Osteoblast (primary cell): ENCODE data around the gene KRTAP10-2. TPM values are rescaled to one million over a fixed set of nuclear protein-coding genes. Genes with fewer than 3 reads are reported as not detected.

Experiments used
- DNase-seq: peaks from one replicate; pipeline ENCODE4 v3.0.0; 2011; ENCODE audit warnings: low spot score, mixed read lengths; ENCODE audit not compliant: insufficient read length; ENCODE audit errors: missing footprints
- H2AFZ ChIP-seq: 2 replicates; pipeline ENCODE4 v1.6.0; 2011; ENCODE audit warnings: mild to moderate bottlenecking, low read length
- H3K27ac ChIP-seq: 2 replicates; pipeline ENCODE4 v1.5.1; 2011; ENCODE audit warnings: mild to moderate bottlenecking, low read depth, low read length, moderate library complexity
- H3K27me3 ChIP-seq: 2 replicates; pipeline ENCODE4 v1.6.0; 2012; ENCODE audit warnings: mild to moderate bottlenecking, control low read depth, inconsistent platforms, low read length, moderate library complexity; ENCODE audit not compliant: insufficient read depth
- H3K36me3 ChIP-seq: 2 replicates; pipeline ENCODE4 v1.5.1; 2011; ENCODE audit warnings: mild to moderate bottlenecking, low read length, control low read depth, moderate library complexity; ENCODE audit not compliant: insufficient read depth
- H3K4me1 ChIP-seq: 2 replicates; pipeline ENCODE4 v1.5.1; 2011; ENCODE audit warnings: mild to moderate bottlenecking, low read length, control low read depth, moderate library complexity; ENCODE audit not compliant: insufficient read depth
- H3K4me2 ChIP-seq: 2 replicates; pipeline ENCODE4 v1.6.0; 2011; ENCODE audit warnings: mild to moderate bottlenecking, low read length; ENCODE audit not compliant: insufficient read depth
- H3K4me3 ChIP-seq: fragments of 200-600 bp; sonication (generic); 3 replicates; pipeline ENCODE4 v1.5.1; 2012; ENCODE audit warnings: mild to moderate bottlenecking, low read length, inconsistent platforms; ENCODE audit not compliant: insufficient read depth
- H3K79me2 ChIP-seq: 2 replicates; pipeline ENCODE4 v1.6.0; 2012; ENCODE audit warnings: mild to moderate bottlenecking, low read length, control low read depth, inconsistent platforms; ENCODE audit not compliant: insufficient read depth
- H3K9me3 ChIP-seq: 2 replicates; pipeline ENCODE4 v1.5.1; 2011; ENCODE audit warnings: low read depth, low read length, control low read depth
- H4K20me1 ChIP-seq: 2 replicates; pipeline ENCODE4 v1.6.0; 2012; ENCODE audit warnings: mild to moderate bottlenecking, low read length, control low read depth; ENCODE audit not compliant: insufficient read depth
- CTCF ChIP-seq: IDR thresholded peaks from 2 replicates; pipeline ENCODE4 v1.5.1; 2011; ENCODE audit warnings: mild to moderate bottlenecking, low read depth, low read length, moderate library complexity; ENCODE audit errors: extremely low read depth
- total RNA-seq: library from RNA; depleted of rRNA; stranded (reverse); fragments of >200 nt; gene quantifications from 2 replicates; pipeline ENCODE4 v1.2.3, GENCODE V29; 2012

KRTAP10-2 gene
- total RNA-seq, 1 donor: not detected

- no peaks in the 10 kb centered on the region for H3K79me2 ChIP-seq
- no peak for TF ChIP-seq CTCF
- no peaks in the 10 kb centered on the region for H3K36me3 ChIP-seq
- H3K27ac ChIP-seq: no peak overlapping the region
- no peak overlapping the region for H2AFZ ChIP-seq
- no peaks in the 10 kb centered on the region for H3K4me1 ChIP-seq
- H3K4me2 ChIP-seq: no peak overlapping the region
- no peak overlapping the region for H3K4me3 ChIP-seq
- H3K9me3 ChIP-seq: no peaks in the 10 kb centered on the region
- no peaks in the 10 kb centered on the region for H4K20me1 ChIP-seq
- no peaks in the 10 kb centered on the region for H3K27me3 ChIP-seq
- no peak for DNase-seq
These were observed 32.6 kb downstream of the KRTAP10-2 start for GRCh38 chr21:44518686-44519085.

GRCh38 chr21:44517175-44517899 is 34.0 kb downstream of the KRTAP10-2 start:
- no peak overlapping the region for H3K4me3 ChIP-seq
- H3K79me2 ChIP-seq: no peaks in the 10 kb centered on the region
- no peaks in the 10 kb centered on the region for H3K27me3 ChIP-seq
- no peak for DNase-seq
- TF ChIP-seq CTCF: no peak
- no peaks in the 10 kb centered on the region for H3K36me3 ChIP-seq
- H4K20me1 ChIP-seq: no peaks in the 10 kb centered on the region
- no peaks in the 10 kb centered on the region for H3K4me1 ChIP-seq
- H2AFZ ChIP-seq: no peak overlapping the region
- no peak overlapping the region for H3K27ac ChIP-seq
- H3K9me3 ChIP-seq: no peaks in the 10 kb centered on the region
- H3K4me2 ChIP-seq: no peak overlapping the region

- Histone ChIP-seq H3K9me3 (no peaks in the 10 kb centered on the region), H2AFZ (no peak overlapping the region)
These were observed 34.5 kb downstream of the KRTAP10-2 start for GRCh38 chr21:44516828-44517174.

GRCh38 chr21:44516342-44516741 is 35.0 kb downstream of the KRTAP10-2 start:
- H3K27ac ChIP-seq: no peak overlapping the region
- H2AFZ ChIP-seq: no peak overlapping the region
- H3K79me2 ChIP-seq: no peaks in the 10 kb centered on the region
- H3K36me3 ChIP-seq: no peaks in the 10 kb centered on the region
- H3K4me1 ChIP-seq: no peaks in the 10 kb centered on the region
- H4K20me1 ChIP-seq: no peaks in the 10 kb centered on the region
- no peak overlapping the region for H3K4me3 ChIP-seq
- H3K9me3 ChIP-seq: no peaks in the 10 kb centered on the region
- no peak for TF ChIP-seq CTCF
- no peaks in the 10 kb centered on the region for H3K27me3 ChIP-seq
- no peak for DNase-seq
- H3K4me2 ChIP-seq: no peak overlapping the region

More at GRCh38 chr21:44516828-44517174, 34.5 kb downstream of the KRTAP10-2 start:
- no peaks in the 10 kb centered on the region for H3K4me1 ChIP-seq
- H3K27me3 ChIP-seq: no peaks in the 10 kb centered on the region
- no peaks in the 10 kb centered on the region for H3K79me2 ChIP-seq
- no peak for DNase-seq
- H3K27ac ChIP-seq: no peak overlapping the region
- no peaks in the 10 kb centered on the region for H3K36me3 ChIP-seq
- no peaks in the 10 kb centered on the region for H4K20me1 ChIP-seq
- H3K4me2 ChIP-seq: no peak overlapping the region
- no peak overlapping the region for H3K4me3 ChIP-seq
- TF ChIP-seq CTCF: no peak
